SK-N-SH (cell line): Measurements from ENCODE around the gene SPACDR. TPM values are rescaled to one million over a fixed set of nuclear protein-coding genes. Genes with fewer than 3 reads are reported as not detected.
A peak's percentile ranks its signal among the peaks of the same experiment; 100 is the strongest.

Experiments
- CTCF ChIA-PET: fragments of 300-600, 350-600 bp; formaldehyde crosslinking; extraction: SDS; loops from one replicate; lab custom pipeline; 2021; lab: Yijun Ruan, JAX
- POLR2A ChIA-PET: fragments of 350-600 bp; sonication (Branson Sonifier 250); formaldehyde crosslinking; extraction: SDS; loops from one replicate; lab custom pipeline; 2020; ENCODE audit warnings: antibody characterized with exemption, inconsistent platforms; lab: Yijun Ruan, JAX
- DNase-seq: peaks from one replicate; pipeline ENCODE4 v3.0.0; 2012
- H2AFZ ChIP-seq: fragments of 200-600 bp; sonication (generic); 2 replicates; pipeline ENCODE4 v1.8.1; 2016; ENCODE audit warnings: antibody characterized with exemption, mild to moderate bottlenecking, low read depth
- H3F3A ChIP-seq: fragments of 200-600 bp; sonication (generic); replicated peaks from 2 replicates; pipeline ENCODE3; 2016; ENCODE audit warnings: antibody characterized with exemption, mild to moderate bottlenecking; ENCODE audit not compliant: insufficient read depth
- H3K27ac ChIP-seq, 2 experiments: fragments of 200-500 bp in 1 of 2; fragments of 200-600 bp in 1 of 2; sonication (Bioruptor generic) in 1 of 2; sonication (generic), shearing (Covaris generic) in 1 of 2; 2 replicates each; pipeline versions ENCODE4 v1.5.1 to v1.6.1; 2014 to 2016; ENCODE audit warnings: low read depth in 2 of 2, inconsistent platforms in 1 of 2, low read length in 1 of 2, mild to moderate bottlenecking in 1 of 2, mixed read lengths in 1 of 2
- H3K27me3 ChIP-seq: fragments of 200-600 bp; sonication (generic), shearing (Covaris generic); 2 replicates; pipeline ENCODE4 v1.6.1; 2016; ENCODE audit warnings: mixed run types; ENCODE audit not compliant: insufficient read depth
- H3K36me3 ChIP-seq, 2 experiments: fragments of 200-500 bp in 1 of 2; fragments of 200-600 bp in 1 of 2; sonication (Bioruptor generic) in 1 of 2; sonication (generic) in 1 of 2; replicated peaks in 1 of 2; 2 replicates each; pipeline versions ENCODE3 to v1.5.1; 2014 to 2016; ENCODE audit warnings: low read length in 1 of 2, mild to moderate bottlenecking in 1 of 2; ENCODE audit not compliant: insufficient read depth in 2 of 2, control insufficient read depth in 1 of 2
- H3K4me1 ChIP-seq, 2 experiments: fragments of 200-500 bp in 1 of 2; fragments of 200-600 bp in 1 of 2; sonication (Bioruptor generic) in 1 of 2; sonication (generic), shearing (Covaris generic) in 1 of 2; 2 replicates each; pipeline versions ENCODE4 v1.5.1 to v1.6.1; 2014 to 2016; ENCODE audit warnings: low read depth in 1 of 2, low read length in 1 of 2, mixed run types in 1 of 2; ENCODE audit not compliant: insufficient read depth in 2 of 2, control insufficient read depth in 1 of 2
- H3K4me2 ChIP-seq: fragments of 200-600 bp; sonication (generic), shearing (Covaris generic); 2 replicates; pipeline ENCODE4 v1.6.1; 2017; ENCODE audit warnings: mixed run types
- H3K4me3 ChIP-seq, 2 experiments: fragments of 200-500 bp in 1 of 2; fragments of 200-600 bp in 1 of 2; sonication (Bioruptor generic) in 1 of 2; sonication (generic), shearing (Covaris generic) in 1 of 2; 2 replicates each; pipeline versions ENCODE4 v1.5.1 to v1.8.1; 2014 to 2016; ENCODE audit warnings: low read depth in 2 of 2, inconsistent platforms in 1 of 2, low read length in 1 of 2, mild to moderate bottlenecking in 1 of 2, mixed read lengths in 1 of 2, moderate library complexity in 1 of 2
- H3K79me2 ChIP-seq: fragments of 200-600 bp; sonication (generic); 2 replicates; pipeline ENCODE4 v1.8.1; 2017; ENCODE audit warnings: mild to moderate bottlenecking; ENCODE audit not compliant: insufficient read depth
- H3K9ac ChIP-seq: fragments of 200-600 bp; sonication (generic); 2 replicates; pipeline ENCODE4 v1.6.1; 2017; ENCODE audit warnings: mixed run types
- H3K9me2 ChIP-seq: fragments of 200-600 bp; sonication (generic); 2 replicates; pipeline ENCODE4 v1.6.1; 2017; ENCODE audit warnings: mixed run types
- H3K9me3 ChIP-seq: fragments of 200-600 bp; sonication (generic); 2 replicates; pipeline ENCODE4 v1.6.1; 2017; ENCODE audit warnings: mixed run types, mild to moderate bottlenecking, moderate library complexity
- H4K20me1 ChIP-seq: fragments of 200-600 bp; sonication (generic); 2 replicates; pipeline ENCODE4 v1.6.1; 2017; ENCODE audit warnings: mild to moderate bottlenecking, mixed run types; ENCODE audit not compliant: insufficient read depth
- EP300 ChIP-seq, 2 experiments: IDR thresholded peaks; 2 replicates each; pipeline versions ENCODE4 v1.4.0 to v1.6.1; 2012; ENCODE audit warnings: borderline replicate concordance in 1 of 2, low read depth in 1 of 2, low read length in 1 of 2
- FOXJ3 ChIP-seq: sonication (generic); formaldehyde crosslinking; IDR thresholded peaks from 2 replicates; pipeline ENCODE4 v1.5.1; 2020; ENCODE audit warnings: mild to moderate bottlenecking, missing genetic modification reagents
- FOXM1 ChIP-seq: IDR thresholded peaks from 2 replicates; pipeline ENCODE4 v1.4.0; 2012; ENCODE audit warnings: low read depth, mild to moderate bottlenecking
- MAX ChIP-seq: IDR thresholded peaks from 2 replicates; pipeline ENCODE4 v1.4.0; 2012; ENCODE audit warnings: low read depth
- NFIC ChIP-seq: IDR thresholded peaks from 2 replicates; pipeline ENCODE4 v1.4.0; 2012; ENCODE audit warnings: borderline replicate concordance
- NRF1 ChIP-seq: IDR thresholded peaks from 2 replicates; pipeline ENCODE4 v1.6.1; 2012; ENCODE audit warnings: low read depth, mild to moderate bottlenecking, low read length
- RAD21 ChIP-seq: IDR thresholded peaks from 2 replicates; pipeline ENCODE4 v1.6.1; 2012; ENCODE audit warnings: mild to moderate bottlenecking, low read length
- TAF1 ChIP-seq: IDR thresholded peaks from 2 replicates; pipeline ENCODE4 v1.6.1; 2012; ENCODE audit warnings: low read depth, mild to moderate bottlenecking, low read length, moderate library complexity, borderline replicate concordance
- TCF12 ChIP-seq: IDR thresholded peaks from 2 replicates; pipeline ENCODE4 v1.4.0; 2012
- YY1 ChIP-seq: IDR thresholded peaks from 2 replicates; pipeline ENCODE4 v1.4.0; 2012; ENCODE audit warnings: low read depth, mild to moderate bottlenecking
- ZBTB33 ChIP-seq: IDR thresholded peaks from 2 replicates; pipeline ENCODE4 v1.4.0; 2012; ENCODE audit warnings: low read depth, borderline replicate concordance
- WGBS: methylation state at CpG from one replicate; pipeline ENCODE4 v1.1.6; 2017; ENCODE audit warnings: low lambda C conversion rate; 5-methylcytosine and 5-hydroxymethylcytosine counted together
- polyA plus RNA-seq, 3 experiments: library from polyadenylated mRNA; depleted of rRNA; stranded (reverse); fragments of >200 nt; gene quantifications; 2 replicates each; pipeline ENCODE4 v1.2.3, GENCODE V29; 2012

The SPACDR gene
- polyA plus RNA-seq, 1 of the 3 experiments (the other 2 are of a cell fraction), result 1.5 TPM

DNA sequence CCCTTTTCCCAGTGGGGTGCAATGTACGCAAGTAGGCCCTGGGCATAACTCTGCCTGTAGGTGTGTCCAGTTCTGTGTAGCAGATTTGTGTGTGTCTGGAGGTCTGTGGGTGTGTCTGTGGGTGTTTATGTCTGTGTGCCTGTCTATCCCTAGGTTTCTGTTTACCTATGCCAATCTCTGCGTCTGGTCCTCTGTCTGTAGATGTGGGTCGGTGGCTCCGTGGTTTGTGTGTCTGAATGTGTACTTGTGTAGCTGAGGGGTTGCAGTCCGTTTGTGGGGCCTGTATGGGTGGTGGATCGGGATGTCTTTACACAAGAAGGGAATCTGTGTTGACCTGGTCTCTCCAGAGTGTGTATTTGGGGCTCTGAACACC lies 20.6 kb upstream of the SPACDR start:
- peak overlapping the region; percentile 51 to 76 for H3K4me3 ChIP-seq
- peak overlapping the region; percentile 93 for H3K4me2 ChIP-seq

GRCh38 chr7:100483722-100484672 lies 19.9 kb upstream of the SPACDR start, which contains the start of gene NYAP1:
TSS of gene NYAP1 (plus strand) at chr7:100483927. CDS start at chr7:100485312, 1,385 bp downstream.
- no peaks in the 10 kb centered on the region for H3K27me3 ChIP-seq
- peak; percentile 97 for DNase-seq
- POLR2A ChIA-PET, result interaction anchor here (0.6 to 1.0 kb wide), 2 partner anchors 22 to 71 kb away, joined by 3 to 4 read pairs; no protein-coding TSS in a partner anchor
- CTCF ChIA-PET, result interaction anchor here (0.6 to 11.1 kb wide), 28 partner anchors 10 to 209 kb away, joined by 3 to 152 read pairs (median 12); partner anchors contain the start of genes AGFG2, GIGYF1, MEPCE and SPACDR
- H4K20me1 ChIP-seq, result no peaks in the 10 kb centered on the region
- H3F3A ChIP-seq, result peaks cover 6% of the 10 kb centered on the region
- H3K9ac ChIP-seq, result peak within 1 kb of the TSS; percentile 73
- peak within 1 kb of the TSS; percentile 93 for H2AFZ ChIP-seq
- peak within 1 kb of the TSS; percentile 51 to 76 for H3K4me3 ChIP-seq
- WGBS, result 16% methylated on average over 39 of the region's 45 CpGs
- TF ChIP-seq NFIC, result no peak
- 0 out of 2 replicates have a peak, but pooled peaks have one; percentile 21 for TF ChIP-seq TAF1
- no peaks in the 10 kb centered on the region for H3K9me3 ChIP-seq
- H3K4me2 ChIP-seq, result peak within 1 kb of the TSS; percentile 93
- no peaks in the 10 kb centered on the region for H3K9me2 ChIP-seq
- peaks cover 0 to 6% of the 10 kb centered on the region in 2 experiments for H3K36me3 ChIP-seq
- peaks cover 5% of the 10 kb centered on the region; the same call in 1 of the 2 replicates for H3K79me2 ChIP-seq
- peak within 1 kb of the TSS; percentile 9 to 62; a peak in 1 of 4 replicates for H3K27ac ChIP-seq
- peaks cover 4 to 28% of the 10 kb centered on the region in 2 experiments; a peak in 2 of 4 replicates for H3K4me1 ChIP-seq

More for the DNA sequence above, 20.6 kb upstream of the SPACDR start:
- peaks cover 0 to 6% of the 10 kb centered on the region in 2 experiments for H3K36me3 ChIP-seq
- H2AFZ ChIP-seq, result no peak overlapping the region
- peaks cover 5% of the 10 kb centered on the region; the same call in 1 of the 2 replicates for H3K79me2 ChIP-seq
- H3K27me3 ChIP-seq, result no peaks in the 10 kb centered on the region
- ChIA-PET POLR2A (no interaction called here), CTCF (interaction anchor here (0.6 to 11.1 kb wide), 4 partner anchors 15 to 207 kb away, joined by 3 to 151 read pairs (median 18); no protein-coding TSS in a partner anchor)
- peaks cover 4 to 32% of the 10 kb centered on the region in 2 experiments; a peak in 3 of 4 replicates for H3K4me1 ChIP-seq
- no peaks in the 10 kb centered on the region for H3K9me2 ChIP-seq
- TF ChIP-seq MAX (no peak), YY1 (no peak), NRF1 (no peak), FOXJ3 (CRISPR knock-in tag) (no peak), ZBTB33 (no peak), TCF12 (no peak), RAD21 (no peak), FOXM1 (no peak), EP300 (IDR thresholded peaks at IDR 0.05; ENCODE audit: borderline replicate concordance in 1 of 2, low read depth in 1 of 2, low read length in 1 of 2) (no peak)
- peaks cover 6% of the 10 kb centered on the region for H3F3A ChIP-seq
- 0 out of 2 replicates have a peak overlapping the region, but pooled peaks have one; percentile 73 for H3K9ac ChIP-seq
- WGBS, result 84% methylated on average over 6 of the region's 6 CpGs
- H3K27ac ChIP-seq, result peak overlapping the region in 1 of 2 experiments; percentile 62; a peak in 1 of 4 replicates
- no peaks in the 10 kb centered on the region for H4K20me1 ChIP-seq
- DNase-seq, result no peak
- H3K9me3 ChIP-seq, result no peaks in the 10 kb centered on the region
